HG02763 (cell line): ENCODE results near the gene MEIS3.
"Not testable (repeated sequence)": the region's sequence is repeated elsewhere in the genome, so short reads cannot be mapped to it uniquely, and the experiment has no call there.

Source experiments
- ATAC-seq: cut with Tn5 transposase; IDR thresholded peaks from one replicate; pipeline ENCODE4 v1.9.1; 2021; ENCODE audit warnings: mild to moderate bottlenecking, moderate library complexity; ENCODE audit not compliant: unreplicated experiment

MEIS3 gene

DNA sequence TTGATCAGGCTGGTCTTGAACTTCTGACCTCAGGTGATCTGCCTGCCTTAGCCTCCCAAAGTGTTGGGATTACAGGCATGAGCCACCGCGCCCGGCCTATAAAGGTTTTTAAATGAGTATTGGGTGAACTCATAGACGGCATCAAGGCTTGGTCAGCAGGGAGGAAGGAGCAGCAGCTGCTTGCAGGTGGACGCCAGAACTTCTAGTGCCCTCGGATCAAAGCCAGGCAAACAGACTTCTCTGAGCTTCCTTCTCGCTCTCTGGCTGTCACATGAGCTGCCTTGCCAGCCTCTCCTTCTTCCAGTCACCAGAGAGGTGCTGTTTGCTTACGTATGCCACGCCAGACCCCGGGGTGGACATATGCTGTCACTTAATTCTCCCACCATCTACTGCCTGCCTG is 53.9 kb downstream of the MEIS3 start:
- not testable (repeated sequence) for ATAC-seq

DNA sequence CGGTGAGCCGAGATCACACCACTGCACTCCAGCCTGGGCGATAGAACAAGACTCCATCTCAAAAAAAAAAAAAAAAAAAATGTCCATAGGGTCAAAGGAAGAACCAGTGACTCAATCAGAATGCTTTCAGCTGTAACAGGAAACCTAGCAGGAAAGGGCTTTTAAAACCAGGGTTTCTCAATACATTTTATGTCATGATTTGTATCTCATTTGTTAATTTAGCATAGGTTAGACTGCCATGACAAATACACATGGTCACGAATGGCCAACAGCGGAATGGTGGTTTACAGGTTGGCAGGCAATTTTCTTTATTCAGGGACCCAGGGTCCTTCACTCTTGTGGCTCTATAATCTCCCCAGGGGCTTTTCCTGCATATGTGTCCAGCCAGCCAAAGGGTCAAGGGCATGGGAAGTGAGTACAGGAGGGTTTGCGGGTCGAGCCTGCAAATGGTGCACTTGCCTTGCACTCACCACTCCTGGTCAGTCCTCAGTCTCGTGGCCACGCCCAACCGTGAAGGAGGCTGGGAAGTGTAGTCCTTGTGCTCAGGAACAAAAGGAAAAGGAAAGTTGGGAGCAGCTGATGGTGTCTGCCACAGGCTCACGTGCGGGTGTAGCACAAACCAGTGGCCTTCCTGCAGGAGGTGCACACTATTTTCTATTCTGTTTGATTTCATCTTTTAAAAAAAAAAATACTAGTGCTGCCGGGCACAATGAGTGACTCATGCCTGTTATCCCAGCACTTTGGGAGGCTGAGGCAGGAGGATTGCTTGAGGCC is 55.4 kb downstream of the MEIS3 start:
- ATAC-seq = no peak

DNA sequence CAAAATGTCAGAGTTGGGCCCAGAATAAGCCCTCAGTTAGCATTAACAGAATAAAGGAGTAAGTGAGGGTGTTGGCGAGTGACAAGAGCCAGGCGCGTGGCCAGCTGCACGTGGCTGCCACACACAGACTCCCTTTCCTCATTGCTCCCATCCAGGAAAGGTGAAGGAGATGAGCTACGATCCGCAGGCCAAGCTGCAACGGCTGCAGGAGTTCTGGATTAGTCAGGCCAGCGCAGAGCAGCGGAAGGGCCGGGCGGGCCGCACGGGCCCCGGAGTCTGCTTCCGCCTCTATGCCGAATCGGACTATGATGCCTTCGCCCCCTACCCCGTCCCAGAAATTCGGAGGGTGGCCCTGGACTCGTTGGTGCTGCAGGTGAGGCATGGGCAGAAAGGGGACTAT is 57.0 kb downstream of the MEIS3 start:
- ATAC-seq = no peak

DNA sequence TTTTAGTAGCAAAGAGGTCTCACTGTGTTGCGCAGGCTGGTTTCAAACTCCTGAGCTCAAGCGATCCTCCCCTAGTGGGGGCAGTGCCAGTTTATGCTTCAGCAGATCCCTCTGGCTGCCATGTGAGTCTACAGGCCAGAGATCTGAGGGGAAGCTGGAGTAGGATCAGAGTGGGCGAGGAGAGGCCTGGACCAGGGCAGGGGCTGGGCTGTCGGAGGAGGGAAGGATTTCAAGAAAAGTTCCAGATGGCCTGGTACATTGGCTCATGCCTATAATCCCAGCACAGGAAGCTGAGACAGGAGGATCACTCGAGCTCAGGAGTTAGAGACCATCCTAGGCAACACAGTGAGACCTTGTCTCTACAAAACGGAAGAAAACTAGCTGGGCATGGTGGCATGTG is 60.4 kb downstream of the MEIS3 start:
- no peak for ATAC-seq

DNA sequence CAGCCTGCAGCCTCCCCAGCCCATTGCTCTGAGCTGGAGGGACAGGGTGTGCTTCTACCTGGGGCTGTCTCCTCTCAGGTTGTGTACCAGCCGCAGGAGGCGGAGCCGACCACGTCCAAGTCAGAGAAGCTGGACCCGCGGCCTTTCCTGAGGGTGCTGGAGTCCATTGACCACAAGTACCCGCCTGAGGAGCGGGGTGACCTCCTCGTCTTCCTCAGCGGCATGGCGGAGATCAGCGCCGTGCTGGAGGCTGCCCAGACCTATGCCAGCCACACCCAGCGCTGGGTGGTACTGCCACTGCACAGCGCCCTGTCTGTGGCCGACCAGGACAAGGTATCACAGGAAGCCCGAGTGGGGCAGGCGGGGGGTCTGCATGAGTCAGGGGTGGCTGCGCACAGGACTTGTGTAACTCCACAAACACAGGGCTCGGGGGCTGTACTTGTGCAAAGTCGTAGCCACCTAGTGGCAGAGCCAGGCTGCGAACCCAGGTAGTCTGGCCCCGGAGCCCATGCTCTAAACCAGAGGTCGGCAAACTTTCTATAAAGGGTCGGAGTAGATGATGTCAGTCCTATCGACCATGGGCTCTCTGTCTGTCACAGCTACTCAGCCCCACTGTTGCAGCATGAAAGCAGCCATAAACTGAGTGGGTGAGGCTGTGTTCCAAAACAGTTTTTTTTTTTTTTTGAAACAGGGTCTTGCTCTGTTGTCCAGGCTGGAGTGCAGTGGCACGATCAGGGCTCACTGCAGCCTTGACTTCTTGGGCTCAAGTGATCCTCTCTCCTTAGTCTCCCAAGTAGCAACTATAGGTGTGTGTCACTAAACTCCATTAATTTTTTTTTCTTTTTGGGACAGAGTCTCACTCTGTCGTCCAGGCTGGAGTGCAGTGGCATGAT is 61.3 kb downstream of the MEIS3 start:
- ATAC-seq = no peak

DNA sequence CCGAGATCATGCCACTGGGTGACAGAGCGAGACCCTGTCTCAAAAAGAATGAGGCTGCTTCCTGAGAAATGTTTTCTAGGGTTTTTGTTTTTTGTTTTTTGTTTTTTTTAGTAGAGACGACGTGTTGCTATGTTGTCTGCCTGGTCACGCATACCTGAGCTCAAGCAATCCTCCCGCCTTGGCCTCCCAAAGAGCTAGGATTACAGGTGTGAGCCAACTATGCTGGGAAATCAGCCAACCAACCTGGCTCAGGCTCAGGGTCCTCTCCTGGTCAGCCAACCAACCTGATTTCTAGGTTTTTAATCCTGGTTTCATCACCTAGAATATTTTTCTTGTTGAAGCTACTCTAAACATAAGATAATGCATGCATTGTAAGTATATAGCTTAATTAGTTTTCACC is 62.4 kb downstream of the MEIS3 start:
- ATAC-seq = no peak

DNA sequence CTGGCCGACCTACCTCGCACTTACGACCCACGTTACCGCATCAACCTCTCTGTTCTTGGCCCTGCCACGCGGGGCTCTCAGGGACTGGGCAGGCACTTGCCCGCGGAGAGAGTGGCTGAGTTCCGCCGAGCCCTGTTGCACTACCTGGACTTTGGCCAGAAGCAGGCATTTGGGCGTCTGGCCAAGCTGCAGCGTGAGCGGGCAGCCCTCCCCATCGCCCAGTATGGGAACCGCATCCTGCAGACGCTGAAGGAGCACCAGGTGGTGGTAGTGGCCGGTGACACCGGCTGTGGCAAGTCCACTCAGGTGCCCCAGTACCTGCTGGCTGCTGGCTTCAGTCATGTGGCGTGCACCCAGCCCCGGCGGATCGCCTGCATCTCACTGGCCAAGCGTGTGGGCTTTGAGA is 66.0 kb downstream of the MEIS3 start:
- ATAC-seq = no peak
